Neural cell (in vitro differentiated cells): ENCODE data around the gene RNF213. TPM values are rescaled to one million over a fixed set of nuclear protein-coding genes. Genes with fewer than 3 reads are reported as not detected.

Experiments used
- H2AFZ ChIP-seq: fragments of 200-600, 300-800 bp; sonication (generic), shearing (Covaris generic); 2 replicates; pipeline ENCODE4 v1.6.0; 2014; ENCODE audit warnings: low read depth, mild to moderate bottlenecking, antibody characterized with exemption, low read length, moderate library complexity
- H3F3A ChIP-seq: fragments of 200-600 bp; shearing (Covaris generic); 2 replicates; pipeline ENCODE4 v1.6.1; 2016; ENCODE audit warnings: mild to moderate bottlenecking, moderate library complexity, mixed read lengths, antibody characterized with exemption, low read length; ENCODE audit not compliant: insufficient read depth, poor library complexity, severe bottlenecking
- H3K27ac ChIP-seq: fragments of 200-600, 300-800 bp; sonication (generic), shearing (Covaris generic); 2 replicates; pipeline ENCODE4 v1.5.1; 2014; ENCODE audit warnings: mild to moderate bottlenecking, low read length, moderate library complexity
- H3K27me3 ChIP-seq: fragments of 300-800, 200-600 bp; sonication (generic), shearing (Covaris generic); 2 replicates; pipeline ENCODE4 v1.6.0; 2014; ENCODE audit warnings: mild to moderate bottlenecking, low read depth, low read length, moderate library complexity; ENCODE audit not compliant: insufficient read depth
- H3K36me3 ChIP-seq: fragments of 300-800, 200-600 bp; sonication (generic), shearing (Covaris generic); 2 replicates; pipeline ENCODE4 v1.5.1; 2014; ENCODE audit warnings: mild to moderate bottlenecking, antibody characterized with exemption, low read length, moderate library complexity; ENCODE audit not compliant: insufficient read depth
- H3K4me2 ChIP-seq: fragments of 300-800, 200-600 bp; sonication (generic), shearing (Covaris generic); 2 replicates; pipeline ENCODE4 v1.6.0; 2014; ENCODE audit warnings: mild to moderate bottlenecking, low read length
- H3K4me3 ChIP-seq: fragments of 300-800, 200-600 bp; sonication (generic), shearing (Covaris generic); 2 replicates; pipeline ENCODE4 v1.5.1; 2014; ENCODE audit warnings: mild to moderate bottlenecking, low read length, moderate library complexity
- H3K79me2 ChIP-seq: fragments of 200-600 bp; shearing (Covaris generic); replicated peaks from 2 replicates; pipeline ENCODE4 v1.6.0; 2014; ENCODE audit warnings: mild to moderate bottlenecking, low read length, moderate library complexity; ENCODE audit not compliant: insufficient read depth
- H3K9ac ChIP-seq: fragments of 300-800, 200-600 bp; sonication (generic), shearing (Covaris generic); 2 replicates; pipeline ENCODE4 v1.6.1; 2016; ENCODE audit warnings: mild to moderate bottlenecking, low read length, mixed read lengths
- H3K9me2 ChIP-seq: fragments of 200-600 bp; shearing (Covaris generic); 2 replicates; pipeline ENCODE4 v1.6.1; 2016; ENCODE audit warnings: mild to moderate bottlenecking, low read length, mixed read lengths; ENCODE audit not compliant: insufficient read depth
- H3K9me3 ChIP-seq: fragments of 200-600, 300-800 bp; sonication (generic), shearing (Covaris generic); 2 replicates; pipeline ENCODE4 v1.6.1; 2016; ENCODE audit warnings: mild to moderate bottlenecking, mixed run types, low read length, moderate library complexity, mixed read lengths
- H4K20me1 ChIP-seq: fragments of 200-600 bp; shearing (Covaris generic); 2 replicates; pipeline ENCODE4 v1.6.1; 2016; ENCODE audit warnings: mild to moderate bottlenecking, mixed run types; ENCODE audit not compliant: insufficient read depth
- CTCF ChIP-seq: fragments of 450-650 bp; IDR thresholded peaks from 2 replicates; pipeline ENCODE4 v1.5.1; 2014; ENCODE audit warnings: antibody characterized with exemption, mild to moderate bottlenecking, moderate library complexity; ENCODE audit not compliant: poor library complexity, severe bottlenecking
- EP300 ChIP-seq: fragments of 450-650 bp; conservative IDR thresholded peaks from 2 replicates; pipeline ENCODE4 v1.6.1; 2014; ENCODE audit warnings: antibody characterized with exemption, mild to moderate bottlenecking, moderate library complexity; ENCODE audit not compliant: poor library complexity, severe bottlenecking
- EZH2 ChIP-seq: fragments of 200-600, 300-800 bp; shearing (Covaris generic), sonication (generic); IDR thresholded peaks from 2 replicates; pipeline ENCODE4 v1.6.1; 2014; ENCODE audit warnings: antibody characterized with exemption, low read length, borderline replicate concordance, mild to moderate bottlenecking; ENCODE audit not compliant: insufficient read depth, poor library complexity, severe bottlenecking
- MXI1 ChIP-seq: fragments of 450-650 bp; conservative IDR thresholded peaks from 2 replicates; pipeline ENCODE4 v1.6.1; 2014; ENCODE audit warnings: antibody characterized with exemption, mild to moderate bottlenecking; ENCODE audit not compliant: poor library complexity, severe bottlenecking
- POLR2AphosphoS5 ChIP-seq: IDR thresholded peaks from 2 replicates; pipeline ENCODE4 v1.6.1; 2012
- RAD21 ChIP-seq: fragments of 450-650 bp; conservative IDR thresholded peaks from 2 replicates; pipeline ENCODE4 v1.6.1; 2014; ENCODE audit warnings: antibody characterized with exemption, mild to moderate bottlenecking, moderate library complexity
- REST ChIP-seq: IDR thresholded peaks from 2 replicates; pipeline ENCODE4 v1.6.1; 2012; ENCODE audit warnings: borderline replicate concordance
- SMC3 ChIP-seq: fragments of 450-650 bp; conservative IDR thresholded peaks from 2 replicates; pipeline ENCODE4 v1.6.1; 2014; ENCODE audit warnings: antibody characterized with exemption, mild to moderate bottlenecking, moderate library complexity; ENCODE audit not compliant: poor library complexity
- TAF1 ChIP-seq: IDR thresholded peaks from 2 replicates; pipeline ENCODE4 v1.6.1; 2012; ENCODE audit warnings: low read depth
- polyA plus RNA-seq: library from polyadenylated mRNA; depleted of rRNA; stranded (reverse); fragments of >200 nt; gene quantifications from 2 replicates; pipeline ENCODE4 v1.2.3, GENCODE V29; 2014

RNF213 gene
- polyA plus RNA-seq, 1 donor from 2014 or later: 1.5 TPM

GRCh38 chr17:80269405-80269807 lies 8.8 kb downstream of the RNF213 start:
- Histone ChIP-seq H4K20me1 (no peaks in the 10 kb centered on the region), H3F3A (no peaks in the 10 kb centered on the region), H3K27me3 (no peaks in the 10 kb centered on the region), H3K27ac (no peak overlapping the region), H3K9me2 (no peaks in the 10 kb centered on the region), H3K79me2 (no peaks in the 10 kb centered on the region), H3K9me3 (no peaks in the 10 kb centered on the region), H3K4me3 (no peak overlapping the region), H2AFZ (no peak overlapping the region), H3K36me3 (no peaks in the 10 kb centered on the region), H3K4me2 (no peak overlapping the region), H3K9ac (no peak overlapping the region)
- no peak for TF ChIP-seq REST
- no peak for TF ChIP-seq CTCF
- TF ChIP-seq TAF1: no peak
- no peak for TF ChIP-seq SMC3
- TF ChIP-seq MXI1: no peak
- TF ChIP-seq RAD21: no peak
- TF ChIP-seq EZH2: no peak
- no peak for TF ChIP-seq POLR2AphosphoS5
- TF ChIP-seq EP300: no peak

- Histone ChIP-seq H3K79me2 (no peaks in the 10 kb centered on the region), H2AFZ (no peak overlapping the region), H4K20me1 (no peaks in the 10 kb centered on the region), H3K4me2 (no peak overlapping the region), H3K4me3 (no peak overlapping the region), H3K27ac (no peak overlapping the region), H3K9me2 (no peaks in the 10 kb centered on the region), H3K9me3 (no peaks in the 10 kb centered on the region), H3F3A (no peaks in the 10 kb centered on the region), H3K36me3 (no peaks in the 10 kb centered on the region), H3K27me3 (no peaks in the 10 kb centered on the region), H3K9ac (no peak overlapping the region)
- TF ChIP-seq TAF1 (no peak), EP300 (no peak), CTCF (no peak), RAD21 (no peak)
Observed at GRCh38 chr17:80270104-80270503, 9.5 kb downstream of the RNF213 start.
